HG02852 (cell line): Measurements from ENCODE around the gene SLC39A3.

Experiments used
- ATAC-seq: cut with Tn5 transposase; IDR thresholded peaks from one replicate; pipeline ENCODE4 v1.9.1; 2021; ENCODE audit warnings: mild to moderate bottlenecking, moderate library complexity; ENCODE audit not compliant: unreplicated experiment

SLC39A3 gene

GRCh38 chr19:2739602-2740313, at the start of gene SLC39A3:
SLC39A3 (minus strand) TSS chr19:2740017; CDS start chr19:2737257, 2,760 bp downstream.
- peak; percentile 88 for ATAC-seq

- no peak for ATAC-seq
These were observed 48.4 kb upstream of the SLC39A3 start for GRCh38 chr19:2788237-2788636.

- ATAC-seq, result no peak
These were observed 47.3 kb upstream of the SLC39A3 start for GRCh38 chr19:2787115-2787514.

GRCh38 chr19:2785244-2785997, 45.6 kb upstream of the SLC39A3 start, which contains the start of gene THOP1:
THOP1 (plus strand) TSS chr19:2785503; CDS start chr19:2785663, 160 bp downstream.
- ATAC-seq, result peak; percentile 55

- no peak for ATAC-seq
These were observed 43.9 kb upstream of the SLC39A3 start for GRCh38 chr19:2783781-2784145.

DNA sequence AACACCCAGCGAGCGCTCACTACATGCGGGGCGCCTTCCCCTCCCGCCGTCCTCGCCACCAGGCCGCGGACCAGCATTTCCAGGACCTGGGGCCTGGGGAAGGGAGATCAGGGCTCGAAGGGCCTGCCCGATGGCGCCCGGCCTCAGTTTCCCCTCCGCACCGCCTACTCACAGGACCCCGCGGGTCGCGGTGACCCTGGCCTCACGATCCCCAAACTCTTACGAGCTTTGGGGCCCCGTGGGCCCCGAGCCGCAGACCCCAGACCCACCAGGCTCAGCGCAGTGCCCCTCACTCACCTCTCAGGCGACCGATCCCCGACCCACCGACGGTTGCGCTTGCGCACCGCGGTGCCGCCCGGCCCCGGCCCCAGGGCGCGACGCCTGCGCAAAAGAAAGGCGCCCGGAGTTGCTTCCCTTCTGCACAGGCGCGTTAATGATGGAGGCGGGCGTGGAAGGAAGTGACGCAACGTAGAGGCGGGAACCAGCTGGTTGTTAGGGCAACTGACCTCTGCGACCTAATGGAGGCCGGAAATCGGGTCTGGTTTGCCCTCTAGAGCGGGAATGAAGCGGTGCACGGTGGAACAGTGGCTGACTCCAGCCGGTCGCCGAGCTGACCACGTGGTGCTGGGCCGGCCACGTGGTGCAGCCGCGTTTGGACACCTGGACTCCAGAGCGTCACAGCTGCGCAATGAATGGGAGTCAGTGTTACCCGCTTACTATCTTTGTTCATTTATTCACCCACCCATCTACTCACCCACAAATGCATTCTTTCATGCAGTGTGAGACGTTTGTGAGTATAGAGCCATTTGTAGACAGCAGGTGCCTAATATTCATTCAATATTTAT, 43.3 kb upstream of the SLC39A3 start, which contains the start of gene SGTA:
Gene SGTA (minus strand): TSS at position 338 of the 845 bp plus-strand sequence. CDS start 14,205 bp downstream, outside the sequence.
- peak; percentile 77 for ATAC-seq

DNA sequence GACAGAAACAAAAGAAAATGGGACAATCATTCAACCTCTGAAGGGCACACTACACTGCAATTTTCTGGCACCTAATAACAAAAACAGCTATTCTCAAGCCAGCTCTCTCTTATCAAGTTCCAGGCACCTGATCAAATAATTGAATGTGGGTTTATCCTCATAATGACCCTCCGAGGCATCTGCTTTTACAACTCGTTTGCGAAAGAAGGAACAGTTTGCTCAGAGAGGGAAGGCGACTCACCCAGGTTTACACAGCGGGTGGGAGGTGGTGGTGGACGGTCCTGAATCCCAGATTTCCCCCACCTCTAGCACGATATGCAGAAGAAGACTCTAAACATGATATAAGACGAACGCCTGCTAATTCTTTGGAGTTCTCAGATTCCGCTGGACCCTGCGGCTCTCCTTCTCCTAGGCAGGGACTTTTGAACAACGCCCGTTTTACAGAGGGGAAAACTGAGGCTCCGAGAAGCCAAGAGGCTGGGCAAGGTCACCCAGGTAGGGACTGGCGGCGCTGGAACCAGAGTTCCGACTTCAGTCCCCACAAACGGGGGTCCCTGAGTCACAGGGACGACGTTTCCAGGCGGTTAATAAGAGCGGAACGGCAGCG, 42.6 kb upstream of the SLC39A3 start:
- ATAC-seq, result no peak

GRCh38 chr19:2780284-2780683, 40.5 kb upstream of the SLC39A3 start:
- no peak for ATAC-seq

GRCh38 chr19:2779121-2779740, 39.4 kb upstream of the SLC39A3 start:
- ATAC-seq, result no peak

DNA sequence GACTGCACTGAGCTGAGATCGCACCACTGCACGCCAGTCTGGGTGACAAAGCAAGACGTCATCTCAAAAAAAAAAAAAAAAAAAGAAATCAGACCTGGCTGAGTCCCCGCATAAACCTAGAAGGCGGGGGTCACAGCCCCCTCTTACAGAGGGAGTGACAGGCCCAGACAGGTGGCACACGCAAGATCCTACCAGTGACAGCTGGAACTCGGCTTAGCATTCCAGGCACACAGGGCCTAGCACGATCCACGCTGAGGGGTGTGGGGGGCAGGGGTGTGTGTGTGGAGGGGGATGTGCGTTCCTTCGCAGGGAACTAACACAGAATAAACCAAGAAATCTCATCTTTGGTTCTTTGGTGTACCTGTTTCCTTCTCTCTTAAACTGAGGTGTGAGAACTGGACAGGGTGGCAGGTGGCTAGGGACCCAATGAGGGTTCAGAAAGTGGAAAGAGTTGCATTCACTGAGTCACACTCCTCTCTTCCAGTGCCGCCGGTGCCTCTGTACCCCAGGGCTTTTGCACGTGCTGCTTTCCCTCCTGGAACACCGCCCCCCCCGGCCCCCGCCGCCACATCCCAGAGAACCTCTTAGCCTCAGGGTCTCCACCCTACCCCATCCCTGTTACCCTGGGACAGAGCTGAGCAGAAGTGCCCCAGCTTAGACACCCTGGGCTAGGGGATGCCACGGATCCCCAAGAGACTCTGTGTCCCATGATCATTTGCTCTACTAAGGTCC, 38.3 kb upstream of the SLC39A3 start:
- ATAC-seq, result no peak

- ATAC-seq, result no peak
These were observed 36.0 kb upstream of the SLC39A3 start for GRCh38 chr19:2775556-2776430.

- ATAC-seq, result no peak
These were observed 35.2 kb upstream of the SLC39A3 start for GRCh38 chr19:2774953-2775555.

DNA sequence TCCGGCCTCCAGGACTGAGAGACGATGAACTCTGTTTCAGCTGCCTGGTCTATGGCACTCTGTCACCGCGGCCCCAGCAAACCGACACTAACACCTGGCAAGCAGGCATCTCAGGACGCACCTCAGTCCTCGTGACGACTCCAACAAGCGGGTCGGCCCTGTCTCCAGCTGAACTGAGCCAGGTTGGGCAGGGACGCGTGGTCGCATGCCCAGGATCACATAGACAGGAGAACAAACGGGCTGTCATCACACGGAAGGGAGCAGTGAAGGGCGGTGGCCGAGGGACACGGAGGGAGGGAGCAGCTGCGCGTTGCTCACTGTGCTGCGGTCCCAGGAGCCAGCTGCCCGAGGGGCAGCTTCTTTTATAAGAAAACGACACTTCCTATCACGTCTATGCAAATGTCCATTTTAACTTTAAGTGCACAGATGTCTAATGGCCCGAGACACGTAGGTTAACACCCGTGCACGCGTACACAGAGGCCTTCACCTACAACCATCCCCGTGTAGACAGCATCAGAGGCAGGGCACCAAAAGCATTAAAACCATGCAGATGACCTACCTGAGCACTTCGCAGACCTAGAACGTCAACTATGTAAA, 34.4 kb upstream of the SLC39A3 start:
- no peak for ATAC-seq

DNA sequence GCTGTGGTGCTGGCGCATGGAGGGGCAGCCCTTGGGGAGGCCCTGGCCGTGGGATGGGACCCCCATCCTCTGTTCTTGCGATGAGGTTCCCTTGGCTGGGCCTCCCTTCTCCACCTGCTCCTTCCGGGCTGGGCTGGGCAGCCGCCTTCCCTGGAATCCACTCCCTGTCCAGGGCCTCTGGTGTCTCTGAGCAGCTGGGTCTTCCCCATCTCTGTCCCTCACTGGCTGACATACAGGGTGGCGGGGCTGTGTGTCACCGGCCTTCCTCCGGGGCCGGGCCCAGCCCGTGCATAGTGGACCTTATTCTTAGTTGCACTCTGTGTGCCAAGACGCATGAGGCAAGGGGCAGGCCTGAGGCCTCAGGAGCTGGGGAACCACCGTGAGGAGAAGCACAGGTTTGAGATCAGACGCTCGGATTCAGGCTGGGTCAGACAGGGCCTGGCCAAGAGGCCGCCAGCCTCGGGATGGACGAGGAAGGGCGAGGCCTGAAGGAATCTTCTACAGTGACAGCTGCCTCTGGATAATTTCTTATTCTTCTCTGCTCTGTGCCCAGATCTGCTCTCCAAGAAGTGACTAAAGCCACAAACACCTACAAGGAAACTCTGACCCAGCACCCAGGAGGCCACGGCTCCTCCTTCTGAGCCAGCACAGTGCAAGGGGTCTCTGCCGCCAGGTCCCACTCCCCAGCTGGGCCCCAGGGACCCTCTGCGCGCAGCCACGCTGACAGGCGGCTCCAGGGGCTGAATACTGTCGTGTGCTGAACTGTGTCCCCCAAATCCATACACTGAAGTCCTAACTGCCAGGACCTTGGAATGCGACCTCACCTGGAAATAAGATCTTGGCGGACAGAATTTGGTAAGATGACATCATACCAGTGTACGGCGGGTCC, 32.2 kb upstream of the SLC39A3 start:
- no peak for ATAC-seq

DNA sequence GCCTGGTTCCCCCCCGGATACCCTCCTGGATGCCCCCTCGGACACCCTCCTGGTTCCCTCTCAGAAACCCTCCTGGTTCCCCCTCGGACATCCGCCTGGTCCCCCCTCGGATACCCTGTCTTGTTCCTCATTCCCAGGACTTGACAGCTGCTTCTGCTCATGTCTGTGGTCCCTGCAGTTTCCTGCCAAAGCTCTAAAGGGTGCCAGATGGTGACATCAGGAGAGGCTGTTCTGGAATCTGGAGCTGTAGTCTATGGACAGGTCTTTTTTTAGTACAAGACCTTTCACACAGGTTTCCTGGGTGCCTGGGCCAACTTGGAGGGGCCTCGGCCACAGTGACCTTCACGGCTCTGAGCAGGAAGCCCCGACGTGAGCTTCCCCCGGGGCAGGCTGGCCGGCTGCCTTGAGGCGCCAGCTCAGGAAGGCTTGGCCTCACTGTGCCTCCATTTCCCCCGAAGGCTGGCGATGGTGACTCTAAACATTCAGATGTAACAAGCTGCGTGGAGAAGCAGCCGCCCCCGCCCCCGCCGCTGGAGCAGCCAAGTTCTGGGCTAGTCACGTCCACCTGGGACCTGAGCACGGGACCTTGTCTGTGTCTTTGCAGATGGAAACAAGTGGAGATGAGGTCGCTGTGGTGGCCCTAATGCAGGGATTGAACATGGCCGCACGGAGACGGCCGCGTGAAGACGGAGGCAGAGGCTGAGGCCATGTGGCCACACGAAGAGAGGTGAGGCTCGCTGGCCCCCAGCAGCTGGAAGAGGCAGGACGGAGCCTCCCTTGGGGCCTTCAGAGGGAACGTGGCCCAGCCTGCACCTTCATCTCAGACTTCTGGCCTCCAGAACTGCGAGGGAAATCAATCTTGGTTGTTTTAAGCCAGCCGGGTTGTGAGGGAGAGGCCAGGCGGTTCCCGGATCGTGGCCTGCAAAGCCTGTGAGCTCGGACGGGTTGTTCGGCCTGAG, 30.5 kb upstream of the SLC39A3 start:
- no peak for ATAC-seq

DNA sequence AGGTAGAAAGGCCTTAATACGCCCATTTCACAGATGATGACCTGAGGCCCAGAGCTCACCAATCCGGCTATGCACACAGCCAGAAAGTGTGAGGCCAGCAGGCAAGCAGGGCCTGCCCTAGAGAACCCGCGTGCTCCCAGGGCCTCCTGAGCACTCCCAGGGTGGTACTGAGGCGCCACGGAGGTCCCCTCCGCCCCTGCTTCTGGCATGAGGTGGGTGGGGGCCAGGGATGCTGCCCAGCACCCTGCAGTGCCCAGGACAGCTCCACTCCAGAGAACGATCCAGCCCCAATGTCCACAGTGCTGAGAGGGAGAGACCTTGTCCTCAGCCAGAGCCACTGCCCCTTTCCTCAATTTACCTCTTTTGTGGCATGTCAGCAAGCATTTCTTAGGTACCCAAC, 29.4 kb upstream of the SLC39A3 start:
- ATAC-seq, result no peak
